Transverse colon (tissue), 4 donors: Measurements from ENCODE around the gene KCNQ2. TPM values are rescaled to one million over a fixed set of nuclear protein-coding genes. Genes with fewer than 3 reads are reported as not detected.

ENCODE experiments used
- DNase-seq: peaks from one replicate; pipeline ENCODE4 v3.0.0-alpha.2; 2019
- H3K27ac ChIP-seq, 4 donors: fragments of 200-600 bp; sonication (generic); 2 replicates each; pipeline ENCODE4 v1.5.1; 2016 to 2018; ENCODE audit warnings: inconsistent platforms in 4 of 4
- H3K27me3 ChIP-seq: fragments of 200-600 bp; sonication (generic); 2 replicates; pipeline ENCODE4 v1.5.1; 2017; ENCODE audit warnings: inconsistent platforms
- H3K36me3 ChIP-seq, 4 donors: fragments of 200-600 bp; sonication (generic); 2 replicates each; pipeline ENCODE4 v1.5.1; 2017 to 2019; ENCODE audit warnings: inconsistent platforms in 4 of 4
- H3K4me1 ChIP-seq, 4 donors: fragments of 200-600 bp; sonication (generic); 2 replicates each; pipeline ENCODE4 v1.5.1; 2017 to 2020; ENCODE audit warnings: inconsistent platforms in 4 of 4
- H3K4me3 ChIP-seq, 4 donors: fragments of 200-600 bp; sonication (generic); 1 replicate in 1 of 4; 2 replicates in 3 of 4; pipeline versions ENCODE4 v1.5.1 to v1.6.1; 2017 to 2019; ENCODE audit warnings: inconsistent platforms in 4 of 4
- H3K9me3 ChIP-seq, 2 donors: fragments of 200-600 bp; sonication (generic); 2 replicates each; pipeline ENCODE4 v1.5.1; 2017 to 2019; ENCODE audit warnings: inconsistent platforms in 2 of 2
- EP300 ChIP-seq: sonication (generic); formaldehyde crosslinking; IDR thresholded peaks from one replicate; pipeline ENCODE4 v1.6.1; 2017; ENCODE audit warnings: antibody characterized with exemption, low read depth
- POLR2A ChIP-seq: fragments of 450-650 bp; IDR thresholded peaks from one replicate; pipeline ENCODE4 v1.6.1; 2016; ENCODE audit warnings: antibody characterized with exemption, mild to moderate bottlenecking, moderate library complexity
- POLR2AphosphoS5 ChIP-seq, 3 donors: sonication (generic); formaldehyde crosslinking; IDR thresholded peaks; one replicate each; pipeline ENCODE4 v1.6.1; 2016; ENCODE audit warnings: antibody characterized with exemption in 3 of 3
- WGBS, 2 donors: methylation state at CpG; one replicate each; pipeline ENCODE4 v1.1.5; 2018; ENCODE audit warnings: low coverage in 1 of 2; 5-methylcytosine and 5-hydroxymethylcytosine counted together
- in situ Hi-C, 4 donors: fragments of 200-750 bp; cut with MboI; loops; one replicate each; pipeline versions ENCODE4 v1.15.0 to v1.15.1; 2017; ENCODE audit warnings: low sequenced_read_pairs in 3 of 4, low pct_ligation_motif_present in 1 of 4, low pct_unique_long_range_greater_than_20kb in 1 of 4
- intact Hi-C: fragments of 100-400 bp; cut with DNase I; formaldehyde crosslinking; loops from one replicate; pipeline ENCODE4 v1.15.1; 2023; ENCODE audit warnings: low total_unique reads
- total RNA-seq, 4 donors: library from RNA; depleted of rRNA; stranded (reverse); fragments of >200 nt; gene quantifications; one replicate each; pipeline ENCODE4 v1.1.0, GENCODE V29; 2016
- TF ChIP-seq, protein P1 (sequence below), 5 experiments: fragments of 200-600 bp in 3 of 5; fragments of 450-650 bp in 2 of 5; sonication (generic) in 3 of 5; IDR thresholded peaks; 1 replicate in 2 of 5; 2 replicates in 3 of 5; pipeline ENCODE4 v1.5.1; 2016 to 2017; ENCODE audit warnings: antibody characterized with exemption in 5 of 5, inconsistent platforms in 3 of 5, mild to moderate bottlenecking in 2 of 5, moderate library complexity in 1 of 5

Gene KCNQ2
- total RNA-seq, 4 donors from 2014 or later, result 0.32 to 0.41 (median 0.37) TPM; not detected in 1

DNA sequence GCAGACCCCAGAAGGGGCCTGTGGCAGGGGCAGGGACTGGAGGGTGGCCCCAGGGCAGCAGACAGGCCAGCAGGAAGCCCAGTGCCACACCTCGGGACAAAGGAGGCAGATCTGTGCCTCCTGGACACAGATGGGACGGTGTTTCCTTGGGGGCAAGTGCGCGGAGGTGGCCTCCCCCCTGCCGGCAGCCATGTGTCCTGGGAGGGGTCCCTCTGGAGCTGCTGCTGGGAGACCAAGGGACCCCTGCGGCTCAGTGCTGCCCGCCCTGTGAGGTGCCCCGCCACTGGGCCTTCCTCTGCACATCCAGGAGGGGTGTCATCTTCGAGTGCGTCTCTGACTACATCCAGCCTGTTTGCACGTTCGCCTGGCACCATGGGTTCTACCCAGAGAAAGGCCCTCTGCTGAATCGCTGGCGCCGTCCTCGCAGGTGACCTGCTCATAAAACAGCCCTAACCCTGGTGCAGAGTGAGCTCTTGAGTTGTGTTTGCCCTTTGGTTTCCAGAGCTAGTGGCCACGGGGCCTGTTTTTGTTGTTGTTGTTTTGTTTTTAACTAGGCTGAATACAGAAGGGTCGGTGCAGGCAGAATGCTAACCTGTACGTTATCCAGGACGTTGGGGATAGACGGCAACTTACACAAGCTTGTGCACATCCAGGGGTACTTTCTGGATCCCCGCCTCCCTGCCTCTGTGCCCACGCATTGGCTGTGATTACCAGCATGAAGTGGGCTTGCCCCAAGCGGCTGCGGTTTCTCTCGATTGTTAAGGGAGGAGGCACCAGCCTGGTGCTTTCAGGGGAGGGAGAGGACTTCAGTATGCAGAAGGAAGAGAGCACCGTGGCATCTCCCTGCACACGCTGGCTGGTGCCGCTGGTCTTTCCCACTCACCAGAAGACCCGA is 1.3 kb upstream of the KCNQ2 start:
- TF ChIP-seq, protein P1, sequence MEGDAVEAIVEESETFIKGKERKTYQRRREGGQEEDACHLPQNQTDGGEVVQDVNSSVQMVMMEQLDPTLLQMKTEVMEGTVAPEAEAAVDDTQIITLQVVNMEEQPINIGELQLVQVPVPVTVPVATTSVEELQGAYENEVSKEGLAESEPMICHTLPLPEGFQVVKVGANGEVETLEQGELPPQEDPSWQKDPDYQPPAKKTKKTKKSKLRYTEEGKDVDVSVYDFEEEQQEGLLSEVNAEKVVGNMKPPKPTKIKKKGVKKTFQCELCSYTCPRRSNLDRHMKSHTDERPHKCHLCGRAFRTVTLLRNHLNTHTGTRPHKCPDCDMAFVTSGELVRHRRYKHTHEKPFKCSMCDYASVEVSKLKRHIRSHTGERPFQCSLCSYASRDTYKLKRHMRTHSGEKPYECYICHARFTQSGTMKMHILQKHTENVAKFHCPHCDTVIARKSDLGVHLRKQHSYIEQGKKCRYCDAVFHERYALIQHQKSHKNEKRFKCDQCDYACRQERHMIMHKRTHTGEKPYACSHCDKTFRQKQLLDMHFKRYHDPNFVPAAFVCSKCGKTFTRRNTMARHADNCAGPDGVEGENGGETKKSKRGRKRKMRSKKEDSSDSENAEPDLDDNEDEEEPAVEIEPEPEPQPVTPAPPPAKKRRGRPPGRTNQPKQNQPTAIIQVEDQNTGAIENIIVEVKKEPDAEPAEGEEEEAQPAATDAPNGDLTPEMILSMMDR (IDR thresholded peaks at IDR 0.05), result no peak
- TF ChIP-seq POLR2A (no peak), POLR2AphosphoS5 (IDR thresholded peaks at IDR 0.05) (no peak), EP300 (no peak)
- H3K4me1 ChIP-seq, result peaks cover 0 to 9% (median 8%) of the 10 kb centered on the region in 4 donors
- H3K27ac ChIP-seq, result no peak overlapping the region
- no peaks in the 10 kb centered on the region for H3K9me3 ChIP-seq
- in situ Hi-C loops, result no loop called here
- peaks cover 95% of the 10 kb centered on the region for H3K27me3 ChIP-seq
- H3K36me3 ChIP-seq, result no peaks in the 10 kb centered on the region
- 32% methylated on average over 30 of the region's 30 CpGs; no CpG with 5 or more reads in 1 of the 2 donors for WGBS, 2 donors
- no peak for DNase-seq
- no peak overlapping the region for H3K4me3 ChIP-seq
- intact Hi-C loops, result no loop called here

GRCh38 chr20:63472862-63473390 is 471 bp upstream of the KCNQ2 start:
- H3K4me3 ChIP-seq, result no peak overlapping the region
- in situ Hi-C loops (no loop called here), intact Hi-C loops (no loop called here)
- WGBS, 2 donors, result 48% methylated on average over 13 of the region's 13 CpGs; no CpG with 5 or more reads in 1 of the 2 donors
- H3K27ac ChIP-seq, result no peak overlapping the region
- DNase-seq, result no peak
- no peaks in the 10 kb centered on the region for H3K9me3 ChIP-seq
- peaks cover 0 to 9% (median 8%) of the 10 kb centered on the region in 4 donors for H3K4me1 ChIP-seq
- H3K27me3 ChIP-seq, result peaks cover 87% of the 10 kb centered on the region
- no peaks in the 10 kb centered on the region for H3K36me3 ChIP-seq
- no peak for TF ChIP-seq POLR2AphosphoS5 (IDR thresholded peaks at IDR 0.05)
- no peak for TF ChIP-seq POLR2A
- no peak for TF ChIP-seq EP300

DNA sequence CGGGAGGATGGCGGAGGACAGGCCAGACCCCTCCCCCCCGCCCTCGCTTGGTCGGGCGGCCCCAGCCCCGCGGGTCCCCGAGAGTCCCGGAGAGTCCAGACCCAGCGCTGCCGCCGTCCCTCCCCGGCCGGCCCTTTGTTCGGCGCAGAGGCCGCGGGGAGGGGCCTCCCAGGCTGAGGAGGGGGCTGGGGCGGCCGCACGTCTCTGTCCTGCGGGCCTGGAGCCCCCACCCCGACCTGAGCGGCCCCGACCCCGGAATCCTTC is 806 bp downstream of the KCNQ2 start:
- Histone ChIP-seq H3K9me3 (no peaks in the 10 kb centered on the region), H3K27ac (no peak overlapping the region), H3K4me1 (peaks cover 0 to 9% (median 8%) of the 10 kb centered on the region in 4 donors), H3K4me3 (no peak overlapping the region), H3K27me3 (peaks cover 74% of the 10 kb centered on the region), H3K36me3 (no peaks in the 10 kb centered on the region)
- intact Hi-C loops (no loop called here), in situ Hi-C loops (no loop called here)
- DNase-seq, result no peak
- no CpG with 5 or more reads among the region's 27 CpGs for WGBS, 2 donors
- TF ChIP-seq, protein P1 (IDR thresholded peaks at IDR 0.05), result no peak
- TF ChIP-seq POLR2AphosphoS5 (IDR thresholded peaks at IDR 0.05) (no peak), POLR2A (no peak), EP300 (no peak)

GRCh38 chr20:63471002-63471716 is 1.3 kb downstream of the KCNQ2 start:
- H3K4me3 ChIP-seq, result no peak overlapping the region
- intact Hi-C loops (no loop called here), in situ Hi-C loops (no loop called here)
- no peak overlapping the region for H3K27ac ChIP-seq
- H3K4me1 ChIP-seq, result peaks cover 0 to 9% (median 8%) of the 10 kb centered on the region in 4 donors
- TF ChIP-seq, protein P1 (IDR thresholded peaks at IDR 0.05), result no peak
- no peak for TF ChIP-seq POLR2AphosphoS5 (IDR thresholded peaks at IDR 0.05)
- TF ChIP-seq POLR2A, result no peak
- no peak for TF ChIP-seq EP300
- H3K36me3 ChIP-seq, result no peaks in the 10 kb centered on the region
- WGBS, 2 donors, result 19% methylated on average over 16 of the region's 46 CpGs; no CpG with 5 or more reads in 1 of the 2 donors
- H3K9me3 ChIP-seq, result no peaks in the 10 kb centered on the region
- peaks cover 70% of the 10 kb centered on the region for H3K27me3 ChIP-seq
- no peak for DNase-seq
